CD4-positive, alpha-beta T cell treated with Interleukin-6 for 4 hours (primary cell): ENCODE measurements around the gene APOB.

Experiments
- DNase-seq: peaks from one replicate; pipeline ENCODE4 v3.0.0-alpha.2; 2020; ENCODE audit warnings: mixed read lengths

The APOB gene

DNA sequence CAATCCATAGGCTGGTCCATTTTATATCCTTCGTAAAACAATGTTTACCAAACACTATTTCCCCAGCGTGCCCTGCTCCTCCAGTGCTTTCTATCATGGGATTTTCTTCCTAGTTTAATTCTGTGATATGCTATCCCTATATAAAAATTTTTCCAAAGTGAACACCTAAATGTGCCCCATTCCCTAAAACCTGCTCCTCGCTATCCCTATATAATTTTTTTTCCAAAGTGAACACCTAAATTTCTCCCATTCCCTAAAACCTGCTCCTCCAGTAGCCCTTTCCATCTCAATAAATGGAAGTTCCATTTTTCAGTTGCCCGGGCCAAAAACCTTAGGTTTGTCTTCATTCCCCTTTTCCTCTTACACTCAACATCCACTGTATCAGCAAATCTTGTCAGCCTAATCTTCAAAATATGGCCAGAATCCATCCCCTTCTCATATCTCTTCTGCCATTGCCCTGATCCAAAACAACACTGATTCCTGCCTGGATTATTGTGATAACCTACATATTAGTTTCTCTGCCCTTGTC, 26.1 kb downstream of the APOB start:
- no peak for DNase-seq

DNA sequence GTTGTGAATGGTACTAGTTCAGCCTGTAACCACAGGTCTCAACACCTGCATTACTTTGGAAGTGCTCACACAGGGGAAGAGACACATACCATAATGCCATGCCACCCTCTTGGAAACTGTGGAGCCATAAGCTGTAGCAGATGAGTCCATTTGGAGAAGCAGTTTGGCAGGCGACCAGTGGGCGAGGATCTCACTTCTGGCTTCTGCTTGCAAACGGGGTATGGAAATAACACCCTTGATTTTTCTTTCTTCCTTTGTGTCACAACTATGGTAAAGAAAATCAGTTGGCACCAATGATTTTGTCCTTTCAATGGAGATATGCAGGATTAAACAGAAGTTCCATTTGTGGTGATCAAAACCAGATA, 28.6 kb downstream of the APOB start:
- DNase-seq, result no peak

DNA sequence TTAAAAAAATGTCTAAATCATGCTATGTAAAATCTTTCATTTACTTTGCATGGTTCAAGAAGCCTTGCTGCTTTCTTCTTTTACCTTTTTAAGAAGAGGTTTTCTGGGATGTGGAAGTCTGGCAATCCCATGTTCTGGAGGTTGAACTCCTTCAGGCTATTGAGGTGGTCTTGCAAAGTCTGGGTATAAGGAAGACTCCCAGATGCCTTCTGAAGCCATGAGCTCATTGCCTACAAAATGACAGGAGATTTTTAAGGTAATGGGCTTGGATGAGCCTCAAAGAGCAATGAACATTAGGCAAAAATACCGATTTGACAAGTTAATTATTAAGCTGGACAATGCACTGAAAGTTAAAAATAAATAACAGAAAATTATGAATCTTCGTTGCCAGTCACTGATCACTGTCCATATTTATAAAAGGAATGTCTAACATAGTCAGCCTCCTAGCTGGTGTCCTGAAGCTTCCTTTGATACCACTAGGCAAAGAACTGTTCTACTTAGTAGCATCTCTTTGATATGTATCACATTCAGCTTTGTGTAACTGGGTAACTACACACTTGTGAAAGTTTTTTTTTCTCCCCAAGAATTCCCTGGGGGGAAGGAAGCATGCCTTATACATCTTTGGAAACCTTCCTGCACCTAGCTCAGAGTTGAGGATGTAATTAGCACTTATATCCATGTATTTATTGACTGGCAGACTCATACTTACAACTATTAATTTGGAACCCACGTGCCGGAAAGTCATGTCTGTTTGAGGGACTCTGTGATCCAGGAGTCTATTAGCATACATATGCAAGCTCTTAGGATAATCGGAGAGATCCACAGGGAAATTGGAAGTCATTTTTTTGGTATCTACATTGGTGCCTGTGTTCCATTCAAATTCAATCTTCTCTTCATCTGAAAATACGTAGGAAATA, 29.3 kb downstream of the APOB start:
- DNase-seq, result no peak

DNA sequence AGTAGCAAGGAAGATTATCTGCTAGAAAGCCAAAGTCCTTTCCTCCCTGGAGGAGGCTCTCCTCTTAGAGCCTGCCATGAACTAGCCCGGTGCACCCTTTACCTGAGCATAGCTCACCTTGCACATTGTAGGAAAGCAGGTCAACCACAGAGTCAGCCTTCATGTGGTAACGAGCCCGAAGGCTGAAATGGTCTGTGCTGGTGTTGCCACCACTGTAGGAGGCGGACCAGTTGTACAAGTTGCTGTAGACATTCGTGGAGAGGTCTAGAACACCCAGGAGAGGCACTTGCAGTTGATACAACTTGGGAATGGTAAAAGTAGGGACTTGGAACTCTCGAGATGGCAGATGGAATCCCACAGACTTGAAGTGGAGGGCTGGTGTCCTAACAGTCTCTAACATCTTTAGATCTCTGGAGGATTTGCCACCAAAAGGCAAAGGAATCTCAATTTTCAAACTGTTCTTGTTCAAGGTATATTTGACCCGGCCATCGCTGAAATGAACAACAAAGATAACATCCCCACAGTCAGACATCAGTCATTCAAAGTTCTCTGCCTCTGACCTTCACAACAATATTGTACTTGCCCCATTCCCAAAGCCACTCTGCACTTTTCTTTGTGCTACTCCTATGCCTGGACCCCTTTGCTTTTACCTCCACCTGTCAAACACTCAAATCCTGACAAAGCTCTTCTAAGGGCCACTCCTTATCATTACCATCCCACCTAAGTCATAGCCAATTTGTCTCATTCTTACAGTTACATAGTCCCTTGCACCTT, 30.6 kb downstream of the APOB start:
- DNase-seq, result no peak

DNA sequence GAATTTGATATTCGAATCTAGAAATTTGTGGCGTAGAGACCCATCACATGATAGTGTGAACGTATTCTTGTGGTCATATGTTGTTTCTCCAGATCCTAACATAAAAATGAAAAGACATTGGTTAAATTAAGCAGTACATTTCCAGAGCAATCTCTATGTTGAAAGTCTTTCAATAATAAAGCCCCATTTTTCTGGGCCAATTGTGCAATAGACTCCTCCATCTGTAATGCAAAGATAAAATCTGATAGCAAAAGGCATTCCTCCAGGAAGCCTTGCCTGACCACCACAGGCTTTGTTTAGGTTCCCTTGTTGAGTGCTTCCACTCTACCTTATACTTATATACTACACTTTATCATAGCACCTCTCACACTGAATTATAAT, 31.3 kb downstream of the APOB start:
- DNase-seq, result no peak

DNA sequence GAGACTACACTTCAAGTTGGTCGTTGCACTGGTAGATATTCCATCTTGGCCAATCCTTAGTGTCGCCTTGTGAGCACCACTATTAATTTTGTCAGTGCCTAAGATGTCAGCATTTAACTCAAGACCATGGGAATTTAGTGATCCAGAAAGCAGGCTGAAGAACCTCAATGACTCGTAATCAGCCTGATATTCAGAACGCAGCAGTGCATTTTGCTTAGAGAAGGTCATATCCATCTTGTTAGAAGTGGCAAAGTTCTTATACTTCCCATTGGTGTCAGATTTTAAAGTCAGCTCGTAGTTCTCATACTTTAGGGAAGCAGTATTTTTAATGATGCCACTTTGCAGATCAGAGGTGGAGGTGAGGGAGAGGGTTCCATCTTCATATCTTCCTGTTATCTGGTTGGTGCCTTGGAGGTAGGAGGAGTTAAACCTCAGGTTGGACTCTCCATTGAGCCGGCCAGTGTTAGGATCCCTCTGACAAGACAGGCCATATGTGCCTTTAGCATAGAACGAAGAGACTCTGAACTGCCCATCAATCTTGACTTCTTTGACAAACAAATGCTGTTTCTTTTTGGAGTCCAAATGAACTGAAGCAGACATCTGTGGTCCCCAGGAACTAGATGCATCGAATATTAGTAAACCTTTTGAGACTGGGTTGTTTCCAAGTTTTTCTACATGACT, 31.9 kb downstream of the APOB start:
- DNase-seq, result no peak

DNA sequence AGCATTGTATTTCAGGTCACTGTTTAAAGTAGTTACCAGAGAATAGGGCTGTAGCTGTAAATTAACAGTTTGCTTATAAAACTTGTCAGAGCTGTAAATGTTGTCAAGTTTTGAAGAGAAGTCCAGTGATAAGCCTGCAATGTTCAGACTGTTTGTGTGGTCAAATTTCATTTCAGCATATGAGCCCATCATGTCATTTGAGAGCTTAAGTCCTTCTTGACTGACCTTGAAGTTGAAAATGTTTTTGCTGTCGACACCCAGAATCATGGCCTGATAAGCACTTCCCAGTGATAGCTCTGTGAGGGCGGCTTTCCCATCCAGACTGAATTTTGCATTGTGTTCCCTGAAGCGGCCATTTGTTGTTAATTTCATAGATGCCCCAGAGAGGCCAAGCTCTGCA, 32.4 kb downstream of the APOB start:
- DNase-seq, result no peak

DNA sequence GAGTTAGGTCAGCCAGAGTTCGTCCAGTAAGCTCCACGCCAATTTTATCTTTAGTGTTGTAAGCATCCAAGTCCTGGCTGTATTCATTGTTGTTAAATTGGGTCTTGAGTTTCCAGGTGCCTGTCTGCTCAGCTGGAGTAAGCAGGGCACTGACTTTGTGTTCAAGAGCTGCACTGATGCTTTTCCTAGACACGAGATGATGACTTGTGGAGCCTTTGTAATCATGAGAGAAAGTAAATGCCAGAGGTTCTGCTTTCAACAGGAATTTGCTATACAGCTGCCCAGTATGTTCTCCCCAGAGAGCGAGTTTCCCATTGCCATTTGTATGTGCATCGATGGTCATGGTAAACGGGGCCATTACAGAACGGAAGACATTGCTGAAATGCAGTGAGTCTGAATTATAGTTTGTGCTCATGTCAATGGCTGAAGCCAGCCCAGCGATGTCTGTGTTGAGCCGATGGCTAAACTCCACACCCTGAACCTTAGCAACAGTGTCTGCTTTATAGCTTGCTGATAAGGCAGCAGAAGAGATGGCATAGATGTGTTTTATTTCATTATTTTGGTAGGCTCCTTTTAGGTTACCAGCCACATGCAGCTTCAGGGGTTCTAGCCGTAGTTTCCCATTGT, 32.9 kb downstream of the APOB start:
- DNase-seq, result no peak

DNA sequence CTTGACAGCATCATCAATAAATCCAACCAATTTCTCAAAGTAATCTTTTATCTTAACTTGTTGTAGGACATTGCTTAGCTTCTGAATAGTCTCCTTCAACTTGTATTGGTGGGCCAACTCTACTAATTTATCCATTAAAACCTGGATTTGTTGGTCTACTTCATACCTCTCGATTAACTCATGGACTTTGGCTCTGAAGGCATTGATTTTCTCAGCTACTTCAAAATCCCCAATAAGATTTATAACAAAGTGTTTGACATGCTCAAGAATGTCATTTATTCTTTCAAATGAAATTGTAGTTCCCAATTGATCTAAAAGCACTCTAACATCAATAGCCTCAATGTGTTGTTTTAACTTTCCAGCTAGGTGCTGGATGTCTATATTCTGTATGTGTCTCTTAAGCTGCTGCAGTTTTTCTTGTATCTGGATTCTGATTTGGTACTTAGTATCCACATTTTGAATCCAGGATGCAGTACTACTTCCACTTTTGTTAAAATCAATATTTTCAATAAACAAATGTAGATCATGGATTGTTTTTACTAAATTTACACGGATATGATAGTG, 34.1 kb downstream of the APOB start:
- no peak for DNase-seq

DNA sequence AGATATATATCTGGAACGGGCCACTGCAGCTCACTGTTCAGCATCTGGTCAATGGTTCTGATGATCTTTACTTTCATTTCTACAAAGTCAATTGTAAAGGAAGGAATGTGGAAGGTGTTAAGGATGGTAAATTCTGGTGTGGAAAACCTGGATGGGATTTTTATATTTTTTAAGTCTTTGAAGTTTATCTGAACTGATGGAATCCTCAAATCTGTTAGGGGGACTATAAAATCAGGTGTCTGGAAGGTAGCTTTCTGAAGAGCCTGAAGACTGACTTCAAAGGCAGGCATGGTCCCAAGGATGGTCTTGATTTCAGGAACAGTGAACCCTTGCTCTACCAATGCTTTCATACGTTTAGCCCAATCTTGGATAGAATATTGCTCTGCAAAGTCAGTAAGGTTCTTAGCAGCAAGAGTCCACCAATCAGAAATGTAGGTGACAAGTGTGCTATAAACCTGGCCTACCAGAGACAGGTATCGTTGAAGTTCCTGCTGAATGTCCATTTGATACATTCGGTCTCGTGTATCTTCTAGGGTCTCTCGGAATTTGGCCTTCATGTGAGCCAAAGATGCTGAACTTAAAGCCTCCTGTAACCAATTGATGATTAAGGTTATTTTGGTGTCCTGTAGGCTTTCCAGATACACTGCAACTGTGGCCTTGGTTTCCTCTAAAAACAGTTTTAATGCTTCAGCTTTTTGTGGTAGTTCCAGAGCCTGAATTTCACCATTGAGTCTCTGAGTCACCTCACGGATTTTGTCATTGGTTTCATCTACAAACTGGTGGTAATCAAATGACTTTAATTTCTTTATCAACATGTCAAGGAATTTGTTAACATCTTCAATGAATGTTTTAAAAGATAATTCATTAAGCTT, 34.8 kb downstream of the APOB start:
- DNase-seq, result no peak

DNA sequence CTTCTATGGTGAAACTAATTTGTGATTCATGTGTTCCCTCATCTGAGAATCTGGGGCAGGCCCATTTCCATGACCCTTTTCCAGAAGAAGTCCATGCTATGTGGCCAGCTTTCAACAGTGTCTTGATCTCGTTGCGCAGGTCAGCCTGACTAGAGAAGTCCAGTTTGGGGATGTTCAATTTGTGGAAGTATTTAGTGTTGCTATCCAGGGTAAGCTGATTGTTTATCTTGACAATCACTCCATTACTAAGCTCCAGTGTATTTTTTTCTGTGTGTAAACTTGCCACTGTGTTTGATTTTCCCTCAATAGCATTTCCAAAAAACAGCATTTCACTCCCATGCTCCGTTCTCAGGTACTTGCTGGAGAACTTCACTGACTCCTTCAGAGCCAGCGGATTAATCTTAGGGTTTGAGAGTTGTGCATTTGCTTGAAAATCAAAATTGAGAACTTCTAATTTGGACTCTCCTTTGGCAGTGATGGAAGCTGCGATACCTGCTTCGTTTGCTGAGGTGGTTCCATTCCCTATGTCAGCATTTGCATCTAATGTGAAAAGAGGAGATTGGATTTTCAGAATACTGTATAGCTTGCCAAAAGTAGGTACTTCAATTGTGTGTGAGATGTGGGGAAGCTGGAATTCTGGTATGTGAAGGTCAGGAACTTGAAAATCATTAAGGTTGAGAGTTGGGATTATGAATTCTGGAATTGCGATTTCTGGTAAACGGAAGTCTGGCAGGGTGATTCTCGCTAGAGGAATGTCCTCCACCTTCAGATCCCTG, 35.7 kb downstream of the APOB start:
- no peak for DNase-seq

DNA sequence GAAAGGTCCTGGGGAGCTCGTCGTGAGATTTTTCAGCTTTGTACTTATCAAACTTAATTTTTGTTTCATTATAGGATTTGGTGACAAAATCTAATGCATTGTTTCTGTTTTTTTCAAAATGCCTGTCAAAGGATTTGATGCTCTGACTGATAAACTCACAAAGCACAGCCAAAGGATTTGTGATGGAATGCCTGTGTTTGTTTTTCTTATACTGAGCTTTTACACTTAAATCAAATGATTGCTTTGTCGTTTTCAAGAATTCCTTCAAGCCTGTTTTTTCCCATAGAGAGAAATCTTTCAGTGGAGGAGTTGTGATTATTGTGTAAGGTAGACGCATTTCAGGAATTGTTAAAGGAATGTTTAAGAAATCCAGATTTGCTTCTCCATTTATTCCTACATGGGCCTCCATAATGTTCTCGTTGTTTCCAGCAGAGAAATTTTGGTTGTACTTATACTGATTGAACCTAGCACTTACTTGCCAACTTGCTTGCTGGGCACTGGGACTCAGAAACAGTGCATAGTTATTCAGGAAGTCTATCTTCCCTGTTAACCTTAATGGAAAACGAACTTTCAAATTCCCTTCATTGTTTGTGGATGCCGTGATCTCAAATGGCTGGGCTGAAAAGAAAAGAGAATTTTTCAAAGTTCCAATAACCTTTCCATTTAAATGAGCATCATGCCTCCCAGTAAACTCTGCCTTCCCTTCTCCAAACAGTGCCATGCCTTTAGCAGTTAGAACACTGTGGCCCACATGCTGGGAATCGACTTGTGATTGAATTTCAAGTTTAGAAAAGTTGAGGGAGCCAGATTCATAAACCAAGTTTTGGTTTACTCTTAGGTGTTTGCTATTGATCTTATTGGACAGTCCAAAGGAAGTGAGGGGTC, 36.5 kb downstream of the APOB start:
- no peak for DNase-seq

DNA sequence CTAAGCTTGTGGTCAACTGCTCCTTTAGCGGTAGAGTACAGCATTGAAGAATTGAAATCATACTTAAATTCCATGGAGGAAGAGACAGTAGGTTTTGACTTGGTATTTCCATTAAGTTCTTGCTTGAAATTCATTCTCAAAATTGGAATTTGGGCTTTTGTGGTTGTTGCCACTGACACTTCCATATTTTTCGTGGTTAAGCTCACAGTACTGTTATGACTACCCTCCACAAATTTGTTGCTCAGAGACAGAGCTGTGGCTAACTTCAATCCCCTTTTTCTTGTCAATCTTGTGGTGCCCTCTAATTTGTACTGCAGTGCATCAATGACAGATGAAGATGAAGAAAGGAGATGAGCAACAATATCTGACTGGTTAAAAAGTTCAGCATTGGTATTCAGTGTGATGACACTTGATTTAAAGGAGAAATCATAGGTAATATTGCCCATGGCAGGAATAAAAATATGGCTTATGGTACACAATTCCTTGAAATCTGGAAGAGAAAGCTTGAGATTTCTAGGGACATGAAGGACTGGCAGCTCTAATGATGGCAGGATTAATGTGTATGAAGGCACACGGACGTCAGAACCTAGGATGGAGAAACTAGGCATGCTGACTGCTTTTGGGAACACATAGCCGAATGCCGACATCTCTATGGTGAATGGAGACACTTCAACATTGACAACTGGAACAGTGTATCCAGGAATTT, 37.3 kb downstream of the APOB start:
- no peak for DNase-seq

DNA sequence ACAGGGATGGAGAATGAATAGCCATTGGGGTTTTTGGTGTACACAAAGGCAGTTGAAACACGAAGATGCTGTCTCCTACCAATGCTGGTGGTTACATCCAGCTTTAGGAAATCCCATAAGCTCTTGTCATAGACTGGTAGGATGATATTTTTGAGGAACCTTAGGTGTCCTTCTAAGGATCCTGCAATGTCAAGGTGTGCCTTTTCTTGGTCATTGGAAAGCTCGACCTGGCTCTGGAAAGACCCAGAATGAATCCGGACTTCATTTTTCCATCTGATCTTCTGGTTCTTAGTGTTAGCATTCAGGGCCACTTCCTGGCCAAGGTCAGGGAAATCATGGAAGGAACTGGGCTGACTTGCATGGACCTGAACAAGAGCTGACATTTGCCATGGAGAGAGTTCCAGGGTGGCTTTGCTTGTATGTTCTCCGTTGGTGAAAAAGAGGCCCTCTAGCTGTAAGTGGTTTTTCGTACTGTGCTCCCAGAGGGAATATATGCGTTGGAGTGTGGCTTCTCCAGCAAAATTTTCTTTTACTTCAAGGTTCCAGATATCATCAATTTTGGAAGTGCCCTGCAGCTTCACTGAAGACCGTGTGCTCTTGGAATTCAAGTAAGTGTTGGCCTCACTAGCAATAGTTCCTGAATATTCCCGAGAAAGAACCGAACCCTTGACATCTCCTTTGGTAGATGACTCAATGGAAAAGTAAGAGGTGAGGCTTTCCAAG, 38.0 kb downstream of the APOB start:
- DNase-seq, result no peak

DNA sequence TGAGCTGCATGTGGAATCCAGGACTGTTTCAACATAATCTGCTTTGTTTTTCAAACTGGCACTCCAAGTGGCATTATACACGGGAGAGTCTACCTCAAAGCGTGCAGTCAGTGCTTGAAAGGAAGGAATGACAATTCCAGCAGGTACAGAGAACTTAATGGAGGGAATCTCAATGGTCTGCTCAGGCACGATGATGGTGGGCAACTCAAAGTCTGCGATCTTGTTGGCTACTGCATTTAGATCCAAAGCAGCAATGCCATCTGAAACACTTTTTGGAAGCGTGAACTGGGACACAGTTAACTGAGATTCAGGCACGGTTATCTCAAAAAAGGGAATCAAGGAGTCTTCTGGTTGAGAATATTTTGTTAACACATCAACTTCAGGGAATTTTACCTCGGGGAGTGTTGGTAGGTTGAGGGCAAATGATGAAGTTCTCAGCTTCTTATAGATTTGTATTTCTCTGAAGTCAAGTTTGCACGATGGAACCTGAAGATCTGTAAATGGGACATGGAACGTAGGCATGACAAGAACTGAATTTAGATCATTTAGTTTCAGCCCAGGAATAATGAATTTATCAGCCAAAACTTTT, 38.7 kb downstream of the APOB start:
- DNase-seq, result no peak

DNA sequence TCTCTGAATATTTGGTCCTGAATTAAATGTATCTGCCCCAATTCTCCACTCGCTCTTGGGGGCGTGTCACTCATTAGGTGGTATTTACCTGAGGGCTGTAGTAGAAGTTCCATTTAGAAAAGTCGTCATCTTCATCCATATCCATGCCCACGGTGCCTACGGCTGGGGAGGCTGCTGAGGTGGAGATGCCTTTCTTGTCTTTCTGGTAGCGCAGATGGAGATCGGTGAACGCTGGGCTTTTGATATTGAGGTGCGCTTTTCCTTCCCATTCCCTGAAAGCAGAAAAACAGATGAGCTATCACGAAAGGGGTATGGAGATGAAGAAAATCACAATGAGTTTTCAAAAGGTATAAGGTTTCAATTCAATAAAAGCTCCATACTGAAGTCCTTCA, 39.7 kb downstream of the APOB start:
- DNase-seq, result no peak

DNA sequence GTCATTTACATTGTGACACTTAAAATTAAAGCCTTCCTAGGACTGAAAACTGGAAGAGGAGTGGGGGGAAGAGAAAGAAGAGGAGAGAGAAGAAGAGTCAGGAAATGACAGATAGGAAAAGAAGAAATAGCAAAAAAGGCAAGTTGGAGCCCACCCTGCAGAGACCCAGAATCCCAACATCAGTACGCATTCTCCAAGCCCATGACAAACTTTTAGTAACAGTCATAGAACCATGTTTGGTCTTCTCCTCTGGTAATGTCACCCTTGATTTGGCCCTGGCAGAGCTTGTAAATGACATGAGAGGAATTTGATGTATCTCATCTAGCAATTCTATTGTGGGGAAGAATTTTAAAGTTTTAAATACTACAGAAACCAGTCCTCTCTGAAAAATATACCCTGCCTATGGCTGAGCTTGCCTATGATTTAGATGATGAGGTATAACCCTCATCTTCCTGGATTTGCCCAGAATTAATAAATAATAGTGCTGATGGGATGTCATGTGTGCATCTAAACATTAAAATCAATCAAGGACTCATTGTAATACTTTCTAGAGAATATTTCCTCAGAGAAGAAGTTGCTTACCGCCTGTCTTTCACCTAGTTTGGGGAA, 40.2 kb downstream of the APOB start:
- no peak for DNase-seq

DNA sequence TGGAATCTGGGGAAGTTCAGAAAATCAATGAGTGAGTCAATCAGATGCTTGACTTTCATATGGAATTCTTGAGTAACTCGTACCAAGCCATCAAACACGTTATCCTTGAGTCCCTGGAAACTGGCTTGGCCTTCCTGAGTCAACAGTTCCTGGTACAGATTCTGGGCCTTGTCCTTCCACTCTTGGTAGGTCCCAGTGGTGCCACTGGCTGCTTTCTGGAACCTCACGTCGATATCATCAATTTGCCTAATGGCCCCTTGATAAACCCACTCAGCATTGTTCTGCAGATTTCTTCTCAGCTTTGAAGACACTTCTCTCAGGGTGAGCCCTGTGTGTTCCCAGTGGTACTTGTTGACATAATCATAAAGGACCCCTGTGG, 41.1 kb downstream of the APOB start:
- DNase-seq, result no peak
